CD14-positive monocyte (primary cell): ENCODE measurements around the gene PER3. TPM values are rescaled to one million over a fixed set of nuclear protein-coding genes. Genes with fewer than 3 reads are reported as not detected.

Experiments
- DNase-seq, 3 donors: peaks; one replicate each; pipeline ENCODE4 v3.0.0-alpha.2; 2011 to 2022
- H2AFZ ChIP-seq: 2 replicates; pipeline ENCODE4 v1.6.0; 2012; ENCODE audit warnings: mild to moderate bottlenecking, low read depth, low read length, inconsistent platforms; ENCODE audit not compliant: insufficient read depth, poor library complexity, severe bottlenecking
- H3K27ac ChIP-seq, 2 donors: 1 replicate in 1 of 2; 2 replicates in 1 of 2; pipeline ENCODE4 v1.5.1; 2012 to 2013; ENCODE audit warnings: low read length in 2 of 2, control low read depth in 1 of 2, inconsistent platforms in 1 of 2, low read depth in 1 of 2, mild to moderate bottlenecking in 1 of 2
- H3K27me3 ChIP-seq, 2 donors: one replicate each; pipeline versions ENCODE4 v1.6.0 to v1.6.1; 2011 to 2013; ENCODE audit warnings: low read length in 2 of 2; ENCODE audit not compliant: control insufficient read depth in 2 of 2, insufficient read depth in 2 of 2
- H3K36me3 ChIP-seq, 2 donors: replicated peaks in 1 of 2; 1 replicate in 1 of 2; 2 replicates in 1 of 2; pipeline versions ENCODE4 v1.5.1 to v1.6.1; 2012 to 2013; ENCODE audit warnings: low read length in 2 of 2, control low read depth in 1 of 2, inconsistent platforms in 1 of 2, mild to moderate bottlenecking in 1 of 2; ENCODE audit not compliant: insufficient read depth in 2 of 2, control insufficient read depth in 1 of 2
- H3K4me1 ChIP-seq, 2 donors: 1 replicate in 1 of 2; 2 replicates in 1 of 2; pipeline versions ENCODE4 v1.5.1 to v1.6.1; 2012 to 2013; ENCODE audit warnings: low read length in 2 of 2, control low read depth in 1 of 2, inconsistent platforms in 1 of 2, mild to moderate bottlenecking in 1 of 2, moderate library complexity in 1 of 2; ENCODE audit not compliant: insufficient read depth in 2 of 2, control insufficient read depth in 1 of 2
- H3K4me2 ChIP-seq: replicated peaks from 2 replicates; pipeline ENCODE3; 2012; ENCODE audit warnings: low read length, moderate library complexity, mild to moderate bottlenecking; ENCODE audit not compliant: poor library complexity, severe bottlenecking; ENCODE audit errors: extremely low read depth
- H3K4me3 ChIP-seq, 3 experiments: fragments of 200-600 bp in 1 of 3; sonication (generic) in 1 of 3; replicated peaks in 1 of 3; 1 replicate in 2 of 3; 2 replicates in 1 of 3; pipeline ENCODE4 v1.5.1; 2011 to 2013; ENCODE audit warnings: low read length in 3 of 3, mild to moderate bottlenecking in 3 of 3, control low read depth in 2 of 3, low read depth in 2 of 3, inconsistent platforms in 1 of 3, moderate library complexity in 1 of 3
- H3K79me2 ChIP-seq: 2 replicates; pipeline ENCODE4 v1.6.0; 2012; ENCODE audit warnings: mild to moderate bottlenecking, control low read depth, inconsistent platforms, low read length, moderate library complexity; ENCODE audit not compliant: insufficient read depth
- H3K9ac ChIP-seq: 2 replicates; pipeline ENCODE4 v1.6.0; 2017; ENCODE audit warnings: low read length, mild to moderate bottlenecking; ENCODE audit not compliant: insufficient read depth, poor library complexity, severe bottlenecking
- H3K9me3 ChIP-seq, 2 donors: replicated peaks in 1 of 2; 1 replicate in 1 of 2; 2 replicates in 1 of 2; pipeline versions ENCODE4 v1.5.1 to v1.6.1; 2012 to 2013; ENCODE audit warnings: low read length in 2 of 2, control low read depth in 1 of 2; ENCODE audit not compliant: control insufficient read depth in 1 of 2, insufficient read depth in 1 of 2
- H4K20me1 ChIP-seq: 2 replicates; pipeline ENCODE4 v1.6.0; 2012; ENCODE audit warnings: mild to moderate bottlenecking, low read length, control low read depth, moderate library complexity; ENCODE audit not compliant: insufficient read depth
- H3K27ac Mint-ChIP-seq, 7 donors: one replicate each; pipeline ENCODE4 v1.8.0; 2020; ENCODE audit warnings: mild to moderate bottlenecking in 7 of 7, mixed read lengths in 7 of 7, moderate library complexity in 6 of 7, inconsistent platforms in 2 of 7
- H3K27me3 Mint-ChIP-seq, 3 donors: one replicate each; pipeline ENCODE4 v1.8.0; 2021 to 2022; ENCODE audit warnings: low read depth in 3 of 3, mild to moderate bottlenecking in 3 of 3, mixed read lengths in 3 of 3, moderate library complexity in 3 of 3, inconsistent platforms in 1 of 3
- H3K36me3 Mint-ChIP-seq, 2 donors: one replicate each; pipeline ENCODE4 v1.8.0; 2020; ENCODE audit warnings: mixed read lengths in 2 of 2, inconsistent platforms in 1 of 2, mild to moderate bottlenecking in 1 of 2
- H3K4me1 Mint-ChIP-seq: one replicate; pipeline ENCODE4 v1.8.0; 2020; ENCODE audit warnings: mild to moderate bottlenecking, mixed read lengths
- H3K4me3 Mint-ChIP-seq, 2 donors: one replicate each; pipeline ENCODE4 v1.8.0; 2020; ENCODE audit warnings: mild to moderate bottlenecking in 2 of 2, mixed read lengths in 2 of 2, moderate library complexity in 1 of 2
- H3K9me3 Mint-ChIP-seq, 7 donors: one replicate each; pipeline ENCODE4 v1.8.0; 2020 to 2022; ENCODE audit warnings: mixed read lengths in 7 of 7, mild to moderate bottlenecking in 6 of 7, moderate library complexity in 6 of 7, inconsistent platforms in 2 of 7
- WGBS: methylation state at CpG from one replicate; pipeline ENCODE4 v1.1.5; 2013; ENCODE audit warnings: missing lambda C conversion rate; ENCODE audit not compliant: insufficient coverage; 5-methylcytosine and 5-hydroxymethylcytosine counted together
- intact Hi-C, 2 donors: fragments of 100-400 bp; cut with micrococcal nuclease; formaldehyde crosslinking; loops; one replicate each; pipeline versions ENCODE4 v1.15.0 to v1.15.1; 2023
- polyA plus RNA-seq, 3 donors: library from polyadenylated mRNA; depleted of rRNA in 1 of 3; unstranded in 2 of 3; stranded (reverse) in 1 of 3; fragments of 300-500 nt in 2 of 3; fragments of >200 nt in 1 of 3; fragmentation: Illumina TruSeq in 2 of 3; gene quantifications; 1 replicate in 2 of 3; 2 replicates in 1 of 3; pipeline ENCODE4 v1.2.3, GENCODE V29; 2012 to 2021
- TF ChIP-seq, protein P1 (sequence below): fragments of 200-600 bp; IDR thresholded peaks from one replicate; pipeline ENCODE4 v1.8.0; 2022; ENCODE audit warnings: antibody characterized with exemption, mild to moderate bottlenecking

Gene PER3
- polyA plus RNA-seq, 3 donors = 0.46 to 2.3 (median 2.0) TPM

DNA sequence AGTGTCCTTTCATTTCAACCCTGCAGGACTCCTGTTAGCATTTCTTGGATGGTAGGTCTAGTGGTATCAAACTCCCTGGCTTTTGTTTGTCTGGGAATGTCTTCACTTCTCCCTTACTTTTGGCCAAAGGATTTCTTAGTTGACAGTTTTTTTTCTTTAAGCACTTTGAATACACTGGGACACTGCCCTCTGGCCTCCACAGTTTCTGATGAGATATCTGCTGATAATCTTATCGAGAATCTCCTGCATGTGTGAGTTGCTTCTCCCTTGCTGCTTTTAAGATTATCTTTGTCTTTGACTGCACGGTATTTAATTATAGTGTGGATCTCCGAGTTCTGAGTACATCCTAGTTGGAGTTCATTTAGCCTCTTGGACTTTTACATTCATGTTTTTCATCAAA, 55.4 kb downstream of the PER3 start:
- H3K9me3 Mint-ChIP-seq = peaks cover 12 to 23% (median 18%) of the 10 kb centered on the region in 7 donors
- Histone ChIP-seq H2AFZ (no peak overlapping the region), H3K27me3 (no peaks in the 10 kb centered on the region), H4K20me1 (no peaks in the 10 kb centered on the region), H3K27ac (no peak overlapping the region), H3K9ac (no peak overlapping the region), H3K4me1 (no peaks in the 10 kb centered on the region), H3K9me3 (peaks cover 4 to 17% of the 10 kb centered on the region in 2 donors), H3K4me2 (no peak overlapping the region), H3K79me2 (no peaks in the 10 kb centered on the region), H3K36me3 (peaks cover 12 to 13% of the 10 kb centered on the region in 2 donors), H3K4me3 (no peak overlapping the region)
- intact Hi-C loops = no loop called here
- H3K27ac Mint-ChIP-seq = no peak overlapping the region
- peaks cover 0 to 3% (median 0%) of the 10 kb centered on the region in 3 donors for H3K27me3 Mint-ChIP-seq
- TF ChIP-seq, protein P1, sequence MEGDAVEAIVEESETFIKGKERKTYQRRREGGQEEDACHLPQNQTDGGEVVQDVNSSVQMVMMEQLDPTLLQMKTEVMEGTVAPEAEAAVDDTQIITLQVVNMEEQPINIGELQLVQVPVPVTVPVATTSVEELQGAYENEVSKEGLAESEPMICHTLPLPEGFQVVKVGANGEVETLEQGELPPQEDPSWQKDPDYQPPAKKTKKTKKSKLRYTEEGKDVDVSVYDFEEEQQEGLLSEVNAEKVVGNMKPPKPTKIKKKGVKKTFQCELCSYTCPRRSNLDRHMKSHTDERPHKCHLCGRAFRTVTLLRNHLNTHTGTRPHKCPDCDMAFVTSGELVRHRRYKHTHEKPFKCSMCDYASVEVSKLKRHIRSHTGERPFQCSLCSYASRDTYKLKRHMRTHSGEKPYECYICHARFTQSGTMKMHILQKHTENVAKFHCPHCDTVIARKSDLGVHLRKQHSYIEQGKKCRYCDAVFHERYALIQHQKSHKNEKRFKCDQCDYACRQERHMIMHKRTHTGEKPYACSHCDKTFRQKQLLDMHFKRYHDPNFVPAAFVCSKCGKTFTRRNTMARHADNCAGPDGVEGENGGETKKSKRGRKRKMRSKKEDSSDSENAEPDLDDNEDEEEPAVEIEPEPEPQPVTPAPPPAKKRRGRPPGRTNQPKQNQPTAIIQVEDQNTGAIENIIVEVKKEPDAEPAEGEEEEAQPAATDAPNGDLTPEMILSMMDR = no peak
- H3K36me3 Mint-ChIP-seq = peaks cover 32 to 45% of the 10 kb centered on the region in 2 donors
- no peak overlapping the region for H3K4me3 Mint-ChIP-seq
- no peaks in the 10 kb centered on the region for H3K4me1 Mint-ChIP-seq
- DNase-seq = no peak
- 100% methylated on average over 3 of the region's 3 CpGs for WGBS

DNA sequence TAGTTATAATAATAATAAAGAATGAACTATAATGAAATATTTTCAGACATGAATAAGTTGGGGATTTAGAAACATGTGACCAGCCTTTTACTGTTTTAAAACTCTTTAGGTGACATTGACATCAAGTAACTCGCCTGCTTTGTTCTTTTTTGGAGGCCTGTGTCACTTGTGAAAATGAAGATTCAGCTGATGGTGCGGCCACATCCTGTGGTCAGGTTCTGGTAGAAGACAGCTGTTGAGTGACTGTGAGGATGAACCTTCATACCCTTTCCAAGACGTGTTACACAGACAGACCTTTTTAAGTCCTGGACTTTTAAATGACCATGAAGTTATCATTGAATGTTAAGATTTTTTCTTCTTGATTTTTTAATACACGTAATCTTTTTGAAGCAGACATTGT, 58.4 kb downstream of the PER3 start:
- peaks cover 1 to 4% of the 10 kb centered on the region in 2 donors for H3K36me3 ChIP-seq
- no peak overlapping the region for H3K4me3 ChIP-seq
- H3K4me2 ChIP-seq = no peak overlapping the region
- H3K9me3 ChIP-seq = peaks cover 4 to 17% of the 10 kb centered on the region in 2 donors
- intact Hi-C loops = no loop called here
- Mint-ChIP-seq H3K27me3 (peaks cover 0 to 3% (median 0%) of the 10 kb centered on the region in 3 donors), H3K4me3 (no peak overlapping the region), H3K27ac (no peak overlapping the region), H3K9me3 (peaks cover 12 to 22% (median 18%) of the 10 kb centered on the region in 7 donors), H3K36me3 (peaks cover 26 to 28% of the 10 kb centered on the region in 2 donors), H3K4me1 (no peaks in the 10 kb centered on the region)
- TF ChIP-seq, protein P1 = no peak
- 91% methylated on average over 1 of the region's 4 CpGs for WGBS
- H2AFZ ChIP-seq = no peak overlapping the region
- H3K27ac ChIP-seq = no peak overlapping the region
- DNase-seq = no peak
- H3K9ac ChIP-seq = no peak overlapping the region
- H3K79me2 ChIP-seq = no peaks in the 10 kb centered on the region
- H3K27me3 ChIP-seq = no peaks in the 10 kb centered on the region
- no peaks in the 10 kb centered on the region for H3K4me1 ChIP-seq
- H4K20me1 ChIP-seq = no peaks in the 10 kb centered on the region
